ENCODE results near the gene GLI2.

Gene GLI2

GRCh38 chr2:120715353-120715752 is 20.3 kb upstream of the GLI2 start:
- DNase-seq (ENCODE audit: low read depth) = no peak

GRCh38 chr2:120715941-120716340 is 19.7 kb upstream of the GLI2 start:
- DNase-seq (ENCODE audit: low read depth) = no peak

GRCh38 chr2:120716641-120717585 is 18.8 kb upstream of the GLI2 start:
- DNase-seq (ENCODE audit: low read depth) = no peak

- no peak for DNase-seq (ENCODE audit: low read depth)
Observed at GRCh38 chr2:120719491-120719890, 16.2 kb upstream of the GLI2 start.

GRCh38 chr2:120720231-120720630 is 15.4 kb upstream of the GLI2 start:
- DNase-seq (ENCODE audit: low read depth) = no peak

- no peak for DNase-seq (ENCODE audit: low read depth)
Observed at GRCh38 chr2:120720746-120721375, 14.8 kb upstream of the GLI2 start.

- DNase-seq (ENCODE audit: low read depth) = no peak
Observed at GRCh38 chr2:120722246-120722567, 13.5 kb upstream of the GLI2 start.

- no peak for DNase-seq (ENCODE audit: low read depth)
Observed at GRCh38 chr2:120722568-120723421, 12.9 kb upstream of the GLI2 start.

GRCh38 chr2:120726245-120726644 is 9.4 kb upstream of the GLI2 start:
- DNase-seq (ENCODE audit: low read depth) = no peak

GRCh38 chr2:120729406-120730399 is 6.0 kb upstream of the GLI2 start:
- DNase-seq (ENCODE audit: low read depth) = no peak

- no peak for DNase-seq (ENCODE audit: low read depth)
Observed at GRCh38 chr2:120731175-120731574, 4.5 kb upstream of the GLI2 start.

GRCh38 chr2:120732506-120733237 is 3.0 kb upstream of the GLI2 start:
- DNase-seq (ENCODE audit: low read depth) = no peak

GRCh38 chr2:120733238-120733932 is 2.3 kb upstream of the GLI2 start:
- DNase-seq (ENCODE audit: low read depth) = no peak

GRCh38 chr2:120734930-120735651 is 577 bp upstream of the GLI2 start:
- no peak for DNase-seq (ENCODE audit: low read depth)

GRCh38 chr2:120736202-120736623 is 545 bp downstream of the GLI2 start:
- DNase-seq (ENCODE audit: low read depth) = no peak

- DNase-seq (ENCODE audit: low read depth) = no peak
Observed at GRCh38 chr2:120736624-120737339, 1.1 kb downstream of the GLI2 start.

GRCh38 chr2:120737340-120738101 is 1.9 kb downstream of the GLI2 start:
- DNase-seq (ENCODE audit: low read depth) = no peak

GRCh38 chr2:120738117-120738516 is 2.4 kb downstream of the GLI2 start:
- DNase-seq (ENCODE audit: low read depth) = no peak

Measured in T-helper 22 cell (primary cell).